ENCODE measurements around the gene BTBD17.

The BTBD17 gene

DNA sequence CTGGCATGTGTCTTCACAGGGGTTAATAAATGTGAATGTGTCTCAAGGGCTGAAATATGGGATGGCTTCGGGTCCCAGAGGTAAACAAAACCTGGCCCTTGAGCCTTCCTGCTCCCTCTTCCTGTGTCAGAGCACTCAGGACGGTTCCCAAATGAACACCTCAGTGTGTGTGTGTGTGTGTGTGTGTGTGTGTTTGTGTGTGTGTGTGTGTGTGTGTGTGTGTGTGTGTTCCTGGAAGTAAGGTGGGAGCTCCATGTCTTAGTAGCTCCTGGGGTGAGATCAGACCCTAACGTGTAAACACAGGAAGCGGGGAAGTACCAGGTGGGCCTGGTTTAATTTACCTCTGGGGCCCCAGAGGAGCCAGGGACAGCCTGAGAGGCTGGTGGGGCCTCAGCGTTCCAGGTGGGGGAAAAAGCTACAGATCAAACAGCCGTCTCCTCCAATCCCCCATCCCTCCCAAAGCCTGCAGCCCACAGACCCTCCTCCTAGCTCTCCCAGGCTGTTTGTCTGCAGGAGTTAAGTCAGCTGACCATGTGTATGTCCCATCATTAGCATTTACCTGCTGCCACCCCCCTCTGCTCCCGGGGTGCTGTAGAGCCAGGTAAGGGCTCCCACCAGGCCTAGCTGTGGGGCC lies 29.5 kb downstream of the BTBD17 start:
- Histone ChIP-seq H3K4me1 (no peaks in the 10 kb centered on the region), H3K9me3 (no peaks in the 10 kb centered on the region), H3K36me3 (replicated peaks) (no peaks in the 10 kb centered on the region), H3K27me3 (ENCODE audit: low read depth) (no peaks in the 10 kb centered on the region), H3K4me3 (no peak overlapping the region)
- no peak for DNase-seq (ENCODE audit: low spot score in 2 of 2)
- in situ Hi-C loops (cut with MboI; ENCODE audit: low sequenced_read_pairs): no loop called here

DNA sequence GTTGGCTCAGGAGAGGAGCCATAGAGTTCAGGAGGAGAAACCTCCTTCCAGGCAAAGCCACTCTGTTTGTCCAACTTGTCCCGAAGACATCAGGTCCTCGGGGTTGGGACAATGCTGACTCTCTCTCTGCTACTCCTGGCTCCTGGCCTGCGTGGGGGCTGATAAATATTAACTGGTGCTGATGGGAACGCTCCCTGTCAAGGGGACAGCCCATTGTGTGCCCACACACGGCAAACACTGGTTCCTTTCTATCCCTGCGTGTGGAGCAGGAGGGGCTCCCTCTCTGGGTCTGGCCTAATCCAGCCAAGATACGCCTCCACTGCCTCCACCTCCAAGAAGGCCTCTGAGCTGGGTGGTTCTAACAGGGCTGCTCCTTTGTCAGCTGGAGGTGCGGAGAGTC lies 31.2 kb downstream of the BTBD17 start:
- H3K27me3 ChIP-seq (ENCODE audit: low read depth): no peaks in the 10 kb centered on the region
- in situ Hi-C loops (cut with MboI; ENCODE audit: low sequenced_read_pairs): no loop called here
- no peaks in the 10 kb centered on the region for H3K4me1 ChIP-seq
- no peak for DNase-seq (ENCODE audit: low spot score in 2 of 2)
- no peak overlapping the region for H3K4me3 ChIP-seq
- no peaks in the 10 kb centered on the region for H3K36me3 ChIP-seq (replicated peaks)
- no peaks in the 10 kb centered on the region for H3K9me3 ChIP-seq

DNA sequence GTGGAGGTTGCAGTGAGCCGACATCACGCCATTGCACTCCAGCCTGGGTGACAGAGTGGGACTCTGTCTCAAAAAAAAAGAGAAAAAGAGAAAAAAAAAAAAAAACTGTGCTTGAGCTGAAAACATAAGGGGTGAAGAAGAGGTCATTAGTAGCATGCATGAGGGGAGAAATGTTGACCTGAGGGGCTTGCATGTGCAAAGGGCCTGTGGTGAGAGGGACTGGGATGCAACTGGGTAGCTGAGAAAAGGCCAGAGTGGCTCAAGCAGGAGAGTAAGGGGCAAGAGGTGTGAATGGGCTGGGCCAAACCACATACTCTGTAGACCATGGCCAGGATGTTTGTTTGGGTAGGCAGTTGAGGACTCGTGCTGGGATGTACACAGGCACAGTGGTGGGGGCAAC lies 32.3 kb downstream of the BTBD17 start:
- no peaks in the 10 kb centered on the region for H3K4me1 ChIP-seq
- no peaks in the 10 kb centered on the region for H3K36me3 ChIP-seq (replicated peaks)
- in situ Hi-C loops (cut with MboI; ENCODE audit: low sequenced_read_pairs): no loop called here
- H3K9me3 ChIP-seq: no peaks in the 10 kb centered on the region
- no peak for DNase-seq (ENCODE audit: low spot score in 2 of 2)
- H3K4me3 ChIP-seq: no peak overlapping the region
- no peaks in the 10 kb centered on the region for H3K27me3 ChIP-seq (ENCODE audit: low read depth)

DNA sequence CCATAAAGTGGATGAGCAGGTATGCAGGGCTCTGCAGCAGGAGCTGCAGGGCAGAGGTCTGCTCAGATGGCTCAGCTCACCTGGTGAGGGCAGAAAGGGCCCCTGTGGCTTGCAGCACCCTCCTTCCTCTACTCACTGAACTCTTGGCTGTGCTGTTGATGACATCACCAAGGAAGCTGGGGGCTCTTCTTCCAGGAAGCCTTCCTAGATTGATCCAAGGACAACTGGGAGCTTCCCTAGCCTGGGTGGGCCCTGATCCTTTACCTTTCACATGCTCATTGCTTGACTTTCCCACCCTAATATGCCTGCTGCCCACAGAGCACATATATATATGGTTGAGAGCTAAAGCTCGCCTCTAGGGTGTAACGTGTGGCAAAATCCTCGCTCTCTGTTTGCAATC lies 33.2 kb downstream of the BTBD17 start:
- no peaks in the 10 kb centered on the region for H3K4me1 ChIP-seq
- H3K27me3 ChIP-seq (ENCODE audit: low read depth): no peaks in the 10 kb centered on the region
- H3K4me3 ChIP-seq: no peak overlapping the region
- no peaks in the 10 kb centered on the region for H3K36me3 ChIP-seq (replicated peaks)
- DNase-seq (ENCODE audit: low spot score in 2 of 2): no peak
- in situ Hi-C loops (cut with MboI; ENCODE audit: low sequenced_read_pairs): no loop called here
- no peaks in the 10 kb centered on the region for H3K9me3 ChIP-seq

DNA sequence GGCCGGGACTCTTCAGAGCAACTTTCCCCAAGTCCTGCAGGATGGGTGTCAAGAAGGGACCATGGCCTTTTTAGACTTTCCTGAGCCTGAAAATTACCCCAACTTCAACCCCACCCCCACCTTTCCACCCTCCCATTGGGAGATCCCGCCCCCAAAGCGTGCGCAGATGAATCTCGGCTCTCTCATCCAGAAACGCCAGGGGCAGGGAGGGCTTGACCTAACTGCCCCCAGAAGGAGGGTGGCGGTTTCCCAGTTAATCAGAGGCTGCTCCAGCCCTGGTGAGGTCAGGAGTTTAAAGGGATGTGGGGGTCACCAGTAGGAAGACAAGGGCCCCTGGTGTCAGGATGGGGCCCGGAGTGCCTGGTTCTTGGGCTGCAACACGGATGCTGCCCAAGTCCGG lies 35.2 kb downstream of the BTBD17 start:
- no peaks in the 10 kb centered on the region for H3K36me3 ChIP-seq (replicated peaks)
- no peaks in the 10 kb centered on the region for H3K27me3 ChIP-seq (ENCODE audit: low read depth)
- no peaks in the 10 kb centered on the region for H3K4me1 ChIP-seq
- no peaks in the 10 kb centered on the region for H3K9me3 ChIP-seq
- in situ Hi-C loops (cut with MboI; ENCODE audit: low sequenced_read_pairs): no loop called here
- peak in 1 of 2 experiments; percentile 17 for DNase-seq (ENCODE audit: low spot score in 2 of 2)
- H3K4me3 ChIP-seq: peak overlapping the region; percentile 20

DNA sequence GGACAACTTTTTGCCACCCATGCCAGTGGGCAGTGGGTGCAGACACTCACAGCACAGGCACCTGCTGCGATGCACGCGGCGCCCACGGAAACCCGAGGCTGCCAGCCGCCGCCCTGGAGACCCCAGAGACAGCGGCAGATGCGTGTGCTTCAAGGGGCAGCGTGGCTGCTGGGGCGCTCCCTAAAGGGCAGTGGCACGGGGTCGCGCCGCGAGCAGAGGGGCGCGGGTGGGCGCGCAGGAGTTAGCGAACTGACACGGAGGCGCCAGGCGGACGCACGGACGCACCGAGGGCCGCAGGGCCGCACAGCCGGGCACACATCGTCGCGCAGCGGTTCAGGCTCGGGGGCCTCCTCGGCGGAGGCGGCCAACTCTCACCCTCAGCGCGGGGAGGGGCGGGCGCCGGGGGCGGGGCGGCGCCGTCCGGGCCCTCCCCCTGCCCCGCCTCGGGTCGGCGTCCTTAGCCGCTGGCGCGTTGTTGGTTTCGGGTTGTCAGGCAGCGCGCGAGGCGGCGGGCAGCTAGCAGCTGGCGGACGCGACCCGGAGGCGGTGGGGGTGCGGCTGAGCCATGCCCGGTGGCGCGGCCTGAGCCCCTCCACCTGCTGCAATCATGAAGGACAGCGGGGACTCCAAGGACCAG lies 35.8 kb downstream of the BTBD17 start, which contains the start of gene KIF19:
KIF19 (plus strand) TSS at position 484 of the 637 bp plus-strand sequence; CDS start at position 608, 124 bp downstream.
- H3K9me3 ChIP-seq: no peaks in the 10 kb centered on the region
- in situ Hi-C loops (cut with MboI; ENCODE audit: low sequenced_read_pairs): no loop called here
- H3K36me3 ChIP-seq (replicated peaks): no peaks in the 10 kb centered on the region
- peak; percentile 27 to 67 for DNase-seq (ENCODE audit: low spot score in 2 of 2)
- H3K4me1 ChIP-seq: no peaks in the 10 kb centered on the region
- no peaks in the 10 kb centered on the region for H3K27me3 ChIP-seq (ENCODE audit: low read depth)
- peak within 1 kb of the TSS; percentile 20 for H3K4me3 ChIP-seq

DNA sequence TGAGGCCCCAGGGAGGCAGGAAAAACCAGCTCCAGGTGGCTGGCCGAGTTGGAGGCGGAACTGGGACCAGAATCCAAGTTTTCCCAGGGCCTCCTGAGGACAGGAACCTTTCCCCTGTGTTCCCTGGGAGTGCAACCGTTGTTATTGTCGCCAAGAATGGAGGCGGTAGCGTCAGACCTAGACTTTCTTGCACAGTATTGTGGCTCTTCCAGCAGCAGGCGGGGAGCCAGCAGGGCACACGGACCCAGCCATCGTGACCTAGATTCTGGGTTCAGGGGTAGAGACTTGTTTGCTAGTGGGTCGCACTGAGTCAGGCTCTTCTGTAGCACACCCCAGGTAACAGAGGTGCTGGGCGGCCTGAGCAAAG lies 36.3 kb downstream of the BTBD17 start:
- Histone ChIP-seq H3K27me3 (ENCODE audit: low read depth) (no peaks in the 10 kb centered on the region; the same call in 1 of the 2 replicates), H3K9me3 (no peaks in the 10 kb centered on the region), H3K36me3 (replicated peaks) (no peaks in the 10 kb centered on the region), H3K4me3 (no peak overlapping the region), H3K4me1 (no peaks in the 10 kb centered on the region)
- in situ Hi-C loops (cut with MboI; ENCODE audit: low sequenced_read_pairs): no loop called here
- no peak for DNase-seq (ENCODE audit: low spot score in 2 of 2)

DNA sequence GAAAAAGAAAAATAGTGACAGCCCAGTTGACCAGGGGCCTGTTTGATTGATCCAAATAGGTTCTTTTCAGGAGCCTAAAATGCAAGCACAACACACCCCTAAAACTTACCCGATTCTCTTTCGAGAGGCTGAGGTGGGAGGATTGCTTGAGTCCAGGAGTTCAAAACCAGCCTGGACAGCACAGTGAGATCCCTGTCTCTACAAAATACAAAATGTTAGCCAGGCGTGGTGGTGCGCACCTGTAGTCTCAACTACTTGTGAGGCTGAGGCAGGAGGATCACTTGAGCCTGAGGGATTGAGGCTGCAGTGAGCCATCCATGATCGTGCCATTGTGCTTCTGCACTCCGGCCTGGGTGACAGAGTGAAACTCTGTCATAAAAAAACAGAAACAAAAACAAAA lies 37.1 kb downstream of the BTBD17 start:
- no peak overlapping the region for H3K4me3 ChIP-seq
- DNase-seq (ENCODE audit: low spot score in 2 of 2): no peak
- no peaks in the 10 kb centered on the region; the same call in 1 of the 2 replicates for H3K27me3 ChIP-seq (ENCODE audit: low read depth)
- no peaks in the 10 kb centered on the region for H3K4me1 ChIP-seq
- no peaks in the 10 kb centered on the region for H3K36me3 ChIP-seq (replicated peaks)
- in situ Hi-C loops (cut with MboI; ENCODE audit: low sequenced_read_pairs): no loop called here
- H3K9me3 ChIP-seq: no peaks in the 10 kb centered on the region

DNA sequence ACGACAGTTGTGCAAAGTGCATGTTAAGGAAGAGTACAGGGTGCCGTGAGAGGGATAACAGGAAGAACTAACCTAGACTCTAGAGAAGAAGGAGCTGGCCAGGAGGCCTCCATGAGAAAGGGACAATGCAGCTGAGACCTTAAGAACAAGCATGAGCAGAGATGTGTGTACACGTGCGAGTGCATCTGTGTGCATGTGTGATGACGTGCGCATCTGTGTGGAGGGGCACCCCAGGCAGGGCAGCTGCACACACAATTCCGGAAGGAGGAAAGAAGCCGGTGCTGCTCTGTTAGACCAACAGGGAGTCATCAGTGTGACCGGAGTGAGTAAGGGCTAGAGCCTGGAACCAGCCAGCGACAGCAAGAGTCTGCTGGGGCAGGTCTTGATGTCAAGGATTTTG lies 43.3 kb downstream of the BTBD17 start:
- Histone ChIP-seq H3K9me3 (no peaks in the 10 kb centered on the region), H3K4me3 (no peak overlapping the region), H3K36me3 (replicated peaks) (no peaks in the 10 kb centered on the region), H3K4me1 (no peaks in the 10 kb centered on the region), H3K27me3 (ENCODE audit: low read depth) (no peaks in the 10 kb centered on the region; the same call in 1 of the 2 replicates)
- in situ Hi-C loops (cut with MboI; ENCODE audit: low sequenced_read_pairs): no loop called here
- DNase-seq (ENCODE audit: low spot score in 2 of 2): no peak

DNA sequence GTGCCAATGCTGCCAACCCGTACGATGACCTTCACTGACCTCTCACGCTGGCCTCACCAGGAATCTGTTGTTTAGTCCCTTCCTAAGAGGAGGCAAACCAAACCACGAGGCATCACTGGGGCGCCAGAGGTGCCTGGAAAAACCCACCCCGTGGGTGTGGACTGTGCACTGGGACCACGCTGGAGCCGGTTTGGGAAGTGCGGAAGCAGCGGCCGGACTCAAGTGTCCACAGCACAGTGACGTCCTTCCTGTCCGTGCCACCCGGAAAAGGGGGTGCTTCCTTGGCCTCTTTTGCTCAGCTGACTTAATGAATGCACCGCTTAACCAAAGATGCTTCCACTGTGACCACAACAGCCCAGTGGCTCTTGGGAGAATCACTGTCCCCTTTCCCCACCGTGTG lies 44.6 kb downstream of the BTBD17 start:
- Histone ChIP-seq H3K4me1 (no peaks in the 10 kb centered on the region), H3K4me3 (no peak overlapping the region), H3K36me3 (replicated peaks) (no peaks in the 10 kb centered on the region), H3K9me3 (no peaks in the 10 kb centered on the region), H3K27me3 (ENCODE audit: low read depth) (no peaks in the 10 kb centered on the region; the same call in 1 of the 2 replicates)
- in situ Hi-C loops (cut with MboI; ENCODE audit: low sequenced_read_pairs): no loop called here
- no peak for DNase-seq (ENCODE audit: low spot score in 2 of 2)

DNA sequence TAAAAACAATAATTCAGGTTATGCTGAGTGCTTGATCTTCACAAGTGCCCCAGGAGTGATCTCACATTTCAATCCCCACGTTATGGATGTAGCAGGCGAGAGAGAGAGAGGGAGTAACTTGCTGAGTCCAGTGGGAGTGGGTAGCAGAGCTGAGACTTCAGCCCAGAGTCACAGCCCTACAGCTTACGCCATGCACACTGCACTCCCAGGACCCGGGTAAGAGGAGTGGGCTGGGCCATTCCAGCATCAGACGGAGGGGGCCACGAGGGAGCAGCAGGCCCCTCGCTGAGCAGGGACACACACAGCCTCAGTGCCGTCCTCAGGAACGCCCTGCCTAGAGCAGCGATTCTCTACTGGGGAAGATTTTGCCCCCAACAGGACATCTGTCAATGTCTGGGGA lies 45.4 kb downstream of the BTBD17 start:
- Histone ChIP-seq H3K36me3 (replicated peaks) (no peaks in the 10 kb centered on the region), H3K4me1 (no peaks in the 10 kb centered on the region), H3K9me3 (no peaks in the 10 kb centered on the region), H3K27me3 (ENCODE audit: low read depth) (no peaks in the 10 kb centered on the region; the same call in 1 of the 2 replicates), H3K4me3 (no peak overlapping the region)
- in situ Hi-C loops (cut with MboI; ENCODE audit: low sequenced_read_pairs): no loop called here
- DNase-seq (ENCODE audit: low spot score in 2 of 2): no peak

DNA sequence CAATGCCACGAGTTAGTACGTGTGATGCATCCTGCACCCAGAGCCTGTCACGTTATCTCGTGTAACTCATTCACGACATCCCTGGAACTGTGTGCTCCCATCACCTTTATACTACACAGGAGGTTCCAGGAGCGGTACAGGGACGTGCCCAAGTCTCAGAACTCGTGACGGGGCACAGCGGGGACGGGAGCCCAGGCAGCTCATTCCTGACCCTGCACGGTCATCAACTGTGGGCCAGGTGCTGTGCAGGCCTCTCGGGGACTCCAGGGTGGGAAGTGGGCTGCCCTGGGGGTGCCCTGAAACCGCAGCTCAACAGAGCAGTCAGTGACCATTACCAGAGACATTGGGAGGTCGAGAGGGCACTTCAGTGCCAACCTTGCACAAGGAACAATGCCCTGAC lies 46.8 kb downstream of the BTBD17 start:
- H3K27me3 ChIP-seq (ENCODE audit: low read depth): no peaks in the 10 kb centered on the region
- H3K36me3 ChIP-seq (replicated peaks): no peaks in the 10 kb centered on the region
- H3K9me3 ChIP-seq: no peaks in the 10 kb centered on the region
- no peak for DNase-seq (ENCODE audit: low spot score in 2 of 2)
- H3K4me1 ChIP-seq: no peaks in the 10 kb centered on the region
- in situ Hi-C loops (cut with MboI; ENCODE audit: low sequenced_read_pairs): no loop called here
- H3K4me3 ChIP-seq: no peak overlapping the region

DNA sequence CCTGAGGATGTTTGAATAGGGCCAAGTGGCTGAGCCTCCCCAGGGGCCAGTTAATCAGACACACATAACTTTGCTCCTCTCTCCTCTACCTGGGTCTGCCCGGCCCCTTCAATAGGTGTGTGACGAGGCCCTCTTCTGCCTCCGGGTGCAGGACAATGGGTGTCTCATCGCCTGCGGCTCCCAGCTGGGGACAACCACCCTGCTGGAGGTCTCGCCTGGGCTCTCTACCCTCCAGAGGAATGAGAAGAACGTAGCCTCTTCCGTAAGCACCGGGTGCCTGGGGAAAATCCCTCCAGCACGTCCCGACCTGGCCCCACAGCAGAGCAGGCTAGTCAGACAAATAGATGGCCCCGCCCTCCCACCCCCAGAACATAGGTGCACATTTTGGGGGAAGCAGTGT lies 51.8 kb downstream of the BTBD17 start:
- Histone ChIP-seq H3K4me1 (no peaks in the 10 kb centered on the region), H3K27me3 (ENCODE audit: low read depth) (no peaks in the 10 kb centered on the region), H3K36me3 (replicated peaks) (no peaks in the 10 kb centered on the region), H3K9me3 (no peaks in the 10 kb centered on the region), H3K4me3 (no peak overlapping the region)
- in situ Hi-C loops (cut with MboI; ENCODE audit: low sequenced_read_pairs): no loop called here
- no peak for DNase-seq (ENCODE audit: low spot score in 2 of 2)

DNA sequence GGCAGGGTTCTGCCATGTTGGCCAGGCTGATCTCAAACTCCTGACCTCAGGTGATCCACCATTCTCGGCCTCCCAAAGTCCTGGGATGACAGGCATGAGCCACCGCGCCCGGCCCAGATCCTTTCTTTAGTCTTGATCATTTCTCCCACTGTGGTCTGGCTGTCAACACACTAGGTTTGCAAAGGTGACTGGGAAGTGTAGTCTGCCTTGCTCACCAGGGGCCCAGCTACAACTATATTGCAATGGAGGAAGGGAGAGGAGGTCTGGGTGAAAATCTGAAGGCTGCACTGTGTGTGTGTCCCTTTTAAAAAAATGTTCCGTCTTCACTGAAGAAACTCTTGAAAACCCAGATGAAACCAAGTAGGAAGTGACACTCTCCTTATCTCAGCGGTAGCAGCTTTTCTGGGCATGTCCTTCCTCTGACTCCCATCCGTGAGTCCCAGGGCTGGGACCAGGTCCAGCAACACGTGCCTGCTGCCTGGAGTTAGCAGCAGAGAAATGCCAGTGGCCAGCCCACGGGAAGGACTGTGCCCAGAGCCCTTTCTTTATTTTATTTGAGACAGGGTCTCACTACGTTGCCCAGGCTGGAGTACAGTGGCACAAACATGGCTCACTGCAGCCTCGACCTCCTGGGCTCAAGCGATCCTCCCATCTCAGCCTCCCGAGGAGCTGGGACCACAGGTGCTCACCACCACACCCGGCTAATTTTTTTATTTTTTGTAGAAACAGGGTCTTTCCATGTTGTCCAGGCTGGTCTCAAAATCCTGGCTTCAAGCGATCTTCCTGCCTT lies 53.5 kb downstream of the BTBD17 start:
- in situ Hi-C loops (cut with MboI; ENCODE audit: low sequenced_read_pairs): no loop called here
- no peaks in the 10 kb centered on the region for H3K9me3 ChIP-seq
- H3K4me1 ChIP-seq: no peaks in the 10 kb centered on the region
- H3K4me3 ChIP-seq: no peak overlapping the region
- no peak for DNase-seq (ENCODE audit: low spot score in 2 of 2)
- H3K27me3 ChIP-seq (ENCODE audit: low read depth): no peaks in the 10 kb centered on the region
- no peaks in the 10 kb centered on the region for H3K36me3 ChIP-seq (replicated peaks)

Data from HAP-1 (cell line).